Measurements from ENCODE around the gene CCK.

Gene CCK

GRCh38 chr3:42224658-42225421 is 41.1 kb downstream of the CCK start:
- DNase-seq = no peak

- no peak for DNase-seq
Measured at GRCh38 chr3:42224178-42224577, 41.8 kb downstream of the CCK start.

GRCh38 chr3:42222942-42223693 is 42.9 kb downstream of the CCK start:
- no peak for DNase-seq

- no peak for DNase-seq
Measured at GRCh38 chr3:42220436-42221121, 45.4 kb downstream of the CCK start.

- DNase-seq = peak; percentile 32
Measured at GRCh38 chr3:42216931-42217333, 49.1 kb downstream of the CCK start.

- peak; percentile 6 for DNase-seq
Measured at GRCh38 chr3:42216302-42216701, 49.7 kb downstream of the CCK start.

GRCh38 chr3:42214565-42215283 is 51.3 kb downstream of the CCK start:
- DNase-seq = no peak

GRCh38 chr3:42214064-42214463 is 51.9 kb downstream of the CCK start:
- peak; percentile 4 for DNase-seq

GRCh38 chr3:42213417-42213816 is 52.6 kb downstream of the CCK start:
- peak; percentile 17 for DNase-seq

- DNase-seq = no peak
Measured at GRCh38 chr3:42210726-42211125, 55.3 kb downstream of the CCK start.

GRCh38 chr3:42209917-42210316 is 56.1 kb downstream of the CCK start:
- DNase-seq = no peak

Measured in CD4-positive, alpha-beta T cell treated with Interleukin-12 subunit alpha and Interleukin-12 subunit beta, for 1 hour (primary cell).